IPS-NIHi7 (cell line): ENCODE measurements around the gene SSB.
"Not testable (repeated sequence)": the region's sequence is repeated elsewhere in the genome, so short reads cannot be mapped to it uniquely, and the experiment has no call there.

Source experiments
- DNase-seq: peaks from one replicate; pipeline ENCODE4 v3.0.0; 2012; ENCODE audit warnings: mixed read lengths; ENCODE audit errors: extremely low spot score

SSB gene

DNA sequence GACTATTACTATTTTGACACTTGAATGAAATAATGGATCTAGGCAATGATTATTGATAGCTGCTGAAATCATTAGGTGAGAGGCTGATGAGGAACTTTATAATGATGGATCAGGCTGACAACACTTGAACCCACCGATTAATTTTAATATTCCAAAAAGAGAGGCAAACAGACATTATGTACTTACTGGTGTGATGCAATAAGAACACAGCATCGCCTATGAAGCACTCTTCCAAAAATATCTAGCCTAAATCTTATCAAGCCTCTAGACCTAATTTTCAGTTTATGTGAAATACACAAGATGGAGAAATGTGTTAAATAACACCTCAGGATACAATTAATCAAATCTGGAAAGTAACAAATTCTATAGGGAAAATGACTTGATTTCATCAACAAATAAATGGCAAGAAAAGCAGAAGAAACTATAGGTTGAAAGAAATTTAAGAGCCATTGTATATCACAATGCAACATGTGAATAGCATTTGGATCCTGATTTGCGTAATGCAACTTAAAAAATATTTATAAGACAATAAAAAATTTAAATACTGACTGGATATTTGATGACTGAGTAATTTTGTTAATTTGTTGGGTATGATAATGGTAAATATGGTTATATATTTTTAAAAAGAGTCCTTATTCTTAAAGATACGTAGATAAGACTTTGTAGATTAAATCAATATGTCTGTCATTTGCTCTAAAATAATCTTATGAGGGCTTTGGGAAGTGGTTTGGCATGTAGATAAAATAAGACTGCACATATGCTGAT is 17.2 kb upstream of the SSB start:
- no peak for DNase-seq

DNA sequence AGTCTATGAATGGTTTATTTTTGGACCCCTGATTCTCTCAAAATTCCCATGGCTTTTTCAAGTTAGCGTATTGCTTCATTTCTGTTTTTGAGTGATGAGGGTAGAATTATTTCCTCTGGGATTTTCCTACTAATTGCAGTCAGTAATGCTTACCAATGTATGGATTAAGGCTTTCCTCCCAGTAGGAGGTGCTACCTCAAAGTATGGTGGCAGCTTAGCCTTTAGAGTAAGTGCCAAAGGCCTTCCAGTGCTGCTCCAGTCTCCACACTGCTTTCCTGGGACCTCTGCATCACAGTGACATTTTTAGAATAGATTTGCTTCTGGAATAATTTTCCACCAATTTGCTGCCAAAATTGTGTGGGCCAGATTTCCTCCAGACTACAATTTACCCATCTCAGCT is 16.2 kb upstream of the SSB start:
- DNase-seq: no peak

DNA sequence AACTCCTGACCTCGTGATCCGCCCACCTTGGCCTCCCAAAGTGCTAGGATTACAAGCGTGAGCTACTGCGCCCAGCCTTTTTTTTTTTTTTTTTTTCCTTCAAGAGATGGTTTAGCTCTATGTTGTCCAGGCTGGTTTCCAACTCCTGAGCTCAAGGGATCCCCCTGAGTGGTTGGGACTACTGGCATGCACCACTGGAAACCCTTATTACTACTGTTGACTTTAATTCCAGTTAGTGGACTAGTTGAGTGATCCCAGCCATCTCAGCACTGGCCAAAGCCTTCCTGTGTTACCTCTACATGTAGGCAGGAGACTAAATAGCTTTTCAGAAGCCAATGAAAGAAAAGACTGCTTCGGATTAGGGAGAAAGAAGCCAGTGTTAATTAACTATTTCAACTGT is 8.1 kb upstream of the SSB start:
- DNase-seq: no peak

DNA sequence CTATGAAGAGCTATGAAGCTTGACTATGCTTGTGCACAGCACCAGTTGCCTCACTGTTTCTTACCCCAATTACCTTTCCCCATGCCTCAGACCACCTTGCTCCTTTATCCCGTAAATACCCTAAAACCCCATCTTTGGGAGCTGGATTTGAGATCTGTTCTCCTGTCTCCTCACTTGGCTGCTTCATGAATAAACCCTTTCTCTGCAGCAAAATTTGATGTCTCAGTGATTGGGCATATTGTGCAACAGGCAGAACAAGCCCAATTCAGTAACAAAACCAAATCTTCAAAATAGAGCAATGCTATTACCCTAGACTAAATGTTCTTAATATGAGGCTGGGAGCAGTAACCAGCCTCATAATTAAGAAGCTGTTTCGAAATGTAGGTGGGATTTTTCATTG is 3.5 kb upstream of the SSB start:
- DNase-seq: no peak

DNA sequence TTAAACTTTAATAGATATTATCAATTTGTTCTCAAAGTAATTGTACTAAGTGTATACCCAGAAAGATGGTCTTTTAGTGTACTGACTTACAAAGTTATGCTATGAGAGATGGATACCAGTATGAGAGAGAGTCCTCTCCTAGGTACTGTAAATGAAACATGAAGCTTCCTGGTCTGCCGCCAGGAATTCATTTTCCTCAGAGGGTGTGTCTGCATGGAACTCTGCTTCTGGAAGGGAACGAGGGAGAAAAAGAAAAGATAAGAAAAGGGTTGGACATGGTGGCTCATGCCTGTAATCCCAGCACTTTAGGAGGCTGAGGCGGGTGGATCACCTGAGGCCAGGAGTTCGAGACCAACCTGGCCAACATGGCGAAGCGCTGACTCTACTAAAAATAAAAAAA is 2.2 kb upstream of the SSB start:
- DNase-seq: no peak

DNA sequence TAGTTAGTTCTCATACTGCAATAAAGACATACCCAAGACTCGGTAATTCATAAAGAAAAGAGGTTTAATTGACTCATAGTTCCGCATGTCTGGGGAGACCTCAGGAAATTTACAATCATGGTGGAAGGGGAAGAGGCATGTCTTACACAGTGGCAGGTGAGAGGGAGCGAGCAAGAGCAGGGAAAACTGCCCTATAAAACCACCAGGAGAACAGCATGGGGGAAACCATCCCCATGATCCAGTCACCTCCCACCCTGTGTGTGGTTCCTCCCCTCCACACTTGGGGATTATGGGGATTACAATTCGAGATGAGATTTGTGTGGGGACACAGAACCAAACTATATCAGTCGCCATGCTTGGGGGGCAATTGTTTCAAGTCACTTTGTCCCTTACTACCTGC is 1.1 kb upstream of the SSB start:
- DNase-seq: no peak

DNA sequence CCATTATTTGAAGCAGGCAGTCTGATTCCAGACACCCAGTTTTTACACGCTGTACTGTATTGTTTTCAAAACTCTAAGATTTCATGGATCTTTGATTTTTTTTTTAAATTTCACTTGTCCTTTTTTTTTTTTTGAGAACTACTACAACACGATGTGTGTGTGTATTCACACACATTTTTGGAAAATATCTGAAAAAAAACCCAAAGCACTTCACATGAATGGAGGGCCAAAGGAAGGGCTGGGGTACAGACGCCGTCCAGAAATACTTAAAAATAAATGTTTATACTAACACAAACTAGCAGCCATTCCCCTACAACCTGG is 314 bp upstream of the SSB start:
- no peak for DNase-seq

DNA sequence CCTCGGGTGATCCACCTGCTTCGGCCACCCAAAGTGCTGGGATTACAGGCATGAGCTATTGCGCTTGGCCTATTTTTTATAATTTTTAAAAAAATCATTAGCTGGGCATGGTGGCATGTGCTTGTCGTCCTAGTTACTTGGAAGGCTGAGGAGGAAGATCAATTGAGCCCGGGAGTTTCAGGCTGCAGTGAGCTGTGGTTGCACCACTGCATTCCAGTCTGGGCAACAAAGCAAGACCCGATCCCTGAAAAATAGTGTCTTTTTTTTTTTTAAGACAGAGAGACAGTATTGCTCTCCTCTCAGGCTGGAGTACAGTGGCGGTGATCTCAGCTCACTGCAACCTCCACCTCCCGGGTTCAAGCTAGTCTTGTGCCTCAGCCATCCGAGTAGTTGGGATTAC is 4.8 kb downstream of the SSB start:
- DNase-seq: no peak

DNA sequence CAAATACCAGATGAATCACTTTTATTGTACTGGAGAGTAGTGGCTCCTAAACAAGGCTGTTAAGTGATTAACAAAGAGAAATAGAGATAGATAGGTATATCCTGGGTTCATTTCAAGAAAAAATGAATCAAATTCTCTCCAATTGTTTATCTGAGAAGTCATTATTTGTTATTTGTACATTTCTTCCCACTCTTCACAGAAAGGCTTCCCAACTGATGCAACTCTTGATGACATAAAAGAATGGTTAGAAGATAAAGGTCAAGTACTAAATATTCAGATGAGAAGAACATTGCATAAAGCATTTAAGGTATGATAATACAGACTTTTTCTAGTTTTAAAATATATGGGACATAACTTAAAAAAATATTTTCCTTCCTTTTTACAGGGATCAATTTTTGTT is 7.9 kb downstream of the SSB start:
- DNase-seq: no peak

DNA sequence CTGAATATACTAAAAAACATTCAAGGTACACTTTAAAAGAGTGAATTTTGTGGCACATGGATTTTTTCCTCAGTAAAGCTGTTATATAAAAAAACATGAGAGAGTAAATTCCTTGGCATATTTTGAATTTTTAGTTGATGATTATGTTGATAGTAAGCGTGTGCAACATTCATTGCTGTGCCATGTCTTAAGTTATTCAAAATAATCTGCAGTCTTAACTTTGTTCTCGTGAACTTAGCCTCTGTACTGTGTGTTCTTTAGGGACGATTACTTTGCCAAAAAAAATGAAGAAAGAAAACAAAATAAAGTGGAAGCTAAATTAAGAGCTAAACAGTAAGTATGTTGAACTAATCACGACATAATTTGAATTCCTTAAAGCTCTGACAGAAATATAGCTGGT is 9.6 kb downstream of the SSB start:
- no peak for DNase-seq

DNA sequence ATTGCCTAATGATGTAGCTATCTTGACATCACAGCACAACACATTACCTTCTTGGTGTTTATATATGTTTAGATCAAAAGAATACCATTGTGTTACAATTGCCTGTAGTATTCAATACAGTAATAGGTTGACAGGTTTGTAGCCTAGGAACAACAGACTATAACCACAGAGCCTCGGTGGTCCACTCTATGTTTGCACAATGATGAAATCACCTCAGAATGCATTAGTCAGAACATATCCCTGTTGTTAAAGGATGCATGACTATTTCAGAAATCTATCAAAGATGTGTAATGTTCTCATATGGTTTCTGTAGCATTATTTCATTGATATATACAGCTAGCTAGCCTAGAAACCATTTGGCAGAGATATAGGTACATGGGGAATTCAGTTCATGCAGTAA is 17.2 kb downstream of the SSB start:
- no peak for DNase-seq

DNA sequence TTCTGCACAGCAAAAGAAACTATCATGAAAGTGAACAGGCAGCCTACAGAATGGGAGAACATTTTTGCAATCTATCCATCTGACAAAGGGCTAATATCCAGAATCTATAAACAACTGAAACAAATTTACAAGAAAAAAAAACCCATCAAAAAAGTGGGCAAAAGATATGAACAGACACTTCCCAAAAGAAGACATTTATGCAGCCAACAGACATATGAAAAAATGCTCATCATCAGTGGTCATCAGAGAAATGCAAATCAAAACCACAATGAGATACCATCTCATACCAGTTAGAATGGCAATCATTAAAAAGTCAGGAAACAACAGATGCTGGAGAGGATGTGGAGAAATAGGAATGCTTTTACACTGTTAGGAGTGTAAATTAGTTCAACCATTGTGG is 18.3 kb downstream of the SSB start:
- not testable (repeated sequence) for DNase-seq

DNA sequence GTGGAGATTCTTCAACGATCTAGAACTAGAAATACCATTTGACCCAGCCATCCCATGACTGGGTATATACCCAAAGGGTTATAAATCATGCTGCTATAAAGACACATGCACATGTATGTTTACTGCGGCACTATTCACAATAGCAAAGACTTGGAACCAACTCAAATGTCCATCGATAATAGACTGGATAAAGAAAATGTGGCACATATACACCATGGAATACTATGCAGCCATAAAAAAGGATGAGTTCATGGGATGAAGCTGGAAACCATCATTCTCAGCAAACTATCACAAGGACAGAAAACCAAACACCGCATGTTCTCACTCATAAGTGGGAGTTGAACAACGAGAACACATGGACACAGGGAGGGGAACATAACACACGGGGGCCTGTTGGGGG is 18.7 kb downstream of the SSB start:
- not testable (repeated sequence) for DNase-seq

DNA sequence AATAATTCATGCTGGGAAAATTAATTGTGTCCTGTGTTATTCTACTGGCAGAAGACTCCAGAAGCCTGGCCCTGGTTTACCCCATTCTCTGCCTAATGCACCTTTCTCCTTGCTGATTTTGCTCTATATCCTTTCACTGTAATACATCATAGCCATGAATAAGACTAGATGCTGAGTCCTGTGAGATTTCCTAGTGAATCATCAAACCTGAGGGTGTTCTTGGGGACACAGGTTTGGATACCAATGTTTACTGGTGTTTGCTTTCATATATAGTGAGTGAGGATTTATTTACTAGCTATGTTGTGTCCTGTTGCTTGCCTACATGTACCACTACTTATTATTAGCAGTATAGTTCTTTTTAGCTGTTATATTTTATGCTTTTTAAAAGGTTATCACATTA is 19.6 kb downstream of the SSB start:
- no peak for DNase-seq

DNA sequence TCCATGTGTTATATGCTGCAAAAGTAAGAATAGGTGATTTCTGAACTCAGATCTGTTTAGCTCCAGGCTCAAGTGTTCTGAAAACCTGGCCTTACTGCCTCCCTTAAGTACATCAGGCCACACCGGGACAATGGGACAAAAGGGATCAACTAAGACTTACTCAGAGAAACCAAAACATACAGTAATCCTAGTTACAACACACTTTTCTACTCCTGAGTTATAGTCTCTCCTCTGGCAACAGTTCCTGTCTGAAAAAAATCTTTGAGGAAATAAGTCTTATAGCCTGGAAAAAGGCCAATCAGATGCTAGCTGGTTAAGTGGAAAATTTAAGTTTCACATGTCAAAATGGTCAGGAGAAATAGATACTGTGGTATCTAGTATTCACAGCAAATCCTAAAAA is 20.4 kb downstream of the SSB start:
- no peak for DNase-seq

DNA sequence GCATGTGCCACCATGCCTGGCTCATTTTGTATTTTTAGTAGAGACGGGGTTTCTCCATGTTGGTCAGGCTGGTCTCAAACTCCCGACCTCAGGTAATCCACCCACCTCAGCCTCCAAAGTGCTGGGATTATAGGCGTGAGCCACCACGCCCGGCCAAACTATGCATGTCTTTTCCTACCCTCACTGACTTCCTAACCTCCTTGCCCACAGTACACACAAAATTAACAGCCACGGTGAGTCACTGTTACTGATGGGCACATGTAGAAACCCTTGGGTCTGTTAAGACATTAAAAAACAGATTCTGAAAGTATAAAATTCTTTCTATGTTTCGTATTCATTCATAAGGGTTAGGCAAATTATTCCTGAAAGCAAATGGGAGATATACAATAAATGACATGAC is 21.4 kb downstream of the SSB start:
- not testable (repeated sequence) for DNase-seq

DNA sequence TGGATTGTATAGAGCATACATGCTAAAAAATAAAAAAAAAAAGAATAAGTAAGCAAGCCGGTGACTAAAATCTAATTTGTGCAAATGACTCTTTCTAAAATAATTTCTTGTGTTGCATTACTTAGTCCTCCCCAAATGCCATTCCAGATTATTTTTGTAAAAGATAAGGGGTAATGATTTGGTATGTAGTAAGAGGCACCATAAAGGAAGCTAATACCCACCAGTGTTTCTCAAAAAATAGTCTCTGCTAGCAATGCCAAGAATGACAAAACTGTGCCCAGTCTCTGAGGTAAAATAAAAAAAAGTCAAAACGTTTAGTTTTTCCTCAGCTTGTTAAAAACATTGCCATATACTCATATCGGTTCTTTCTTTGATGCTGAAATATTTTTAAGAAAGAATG is 23.4 kb downstream of the SSB start:
- no peak for DNase-seq

DNA sequence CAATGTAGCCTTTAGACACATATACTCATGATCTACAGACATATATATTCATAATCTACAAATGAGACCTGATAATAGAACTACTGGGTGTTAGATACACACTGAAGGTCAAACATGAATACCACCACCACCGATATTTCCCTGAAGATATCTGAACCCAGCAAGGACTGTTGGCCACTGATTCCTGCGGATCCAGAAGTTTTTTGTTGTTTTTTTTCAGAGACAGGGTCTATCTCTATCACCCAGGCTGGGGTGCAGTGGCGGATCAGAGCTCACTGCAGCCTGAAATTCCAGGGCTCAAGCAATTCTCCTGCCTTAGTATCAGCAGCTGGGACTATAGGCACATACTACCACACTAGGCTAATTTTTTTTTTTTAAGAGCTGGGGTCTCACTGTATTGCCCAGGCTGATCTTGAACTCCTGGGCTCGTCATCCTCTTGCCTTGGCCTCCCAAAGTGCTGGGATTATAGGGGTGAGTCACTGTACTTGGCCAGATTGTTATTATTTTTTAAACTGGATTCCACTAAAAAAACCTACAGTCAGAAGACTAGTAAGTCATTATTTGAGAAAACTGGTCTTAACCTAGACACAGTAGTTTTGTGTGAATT is 24.2 kb downstream of the SSB start:
- DNase-seq: no peak

DNA sequence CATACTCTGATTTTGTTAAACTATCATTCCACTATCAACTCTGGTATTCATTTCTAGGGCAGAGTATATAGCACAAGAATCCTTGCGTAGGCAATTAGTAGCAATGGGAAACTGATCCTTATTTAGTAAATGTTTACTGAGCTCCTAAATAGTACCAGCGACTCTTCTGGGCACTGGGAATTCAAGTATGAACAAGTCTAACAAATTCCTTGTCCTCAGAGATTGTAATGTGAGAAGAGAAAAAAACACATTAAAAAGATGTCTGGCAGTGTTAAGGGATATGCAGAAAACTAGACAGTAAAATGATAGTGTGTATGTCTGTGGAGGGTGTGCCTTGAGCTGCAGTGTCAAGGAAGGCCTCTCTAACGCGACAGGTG is 25.3 kb downstream of the SSB start:
- no peak for DNase-seq

DNA sequence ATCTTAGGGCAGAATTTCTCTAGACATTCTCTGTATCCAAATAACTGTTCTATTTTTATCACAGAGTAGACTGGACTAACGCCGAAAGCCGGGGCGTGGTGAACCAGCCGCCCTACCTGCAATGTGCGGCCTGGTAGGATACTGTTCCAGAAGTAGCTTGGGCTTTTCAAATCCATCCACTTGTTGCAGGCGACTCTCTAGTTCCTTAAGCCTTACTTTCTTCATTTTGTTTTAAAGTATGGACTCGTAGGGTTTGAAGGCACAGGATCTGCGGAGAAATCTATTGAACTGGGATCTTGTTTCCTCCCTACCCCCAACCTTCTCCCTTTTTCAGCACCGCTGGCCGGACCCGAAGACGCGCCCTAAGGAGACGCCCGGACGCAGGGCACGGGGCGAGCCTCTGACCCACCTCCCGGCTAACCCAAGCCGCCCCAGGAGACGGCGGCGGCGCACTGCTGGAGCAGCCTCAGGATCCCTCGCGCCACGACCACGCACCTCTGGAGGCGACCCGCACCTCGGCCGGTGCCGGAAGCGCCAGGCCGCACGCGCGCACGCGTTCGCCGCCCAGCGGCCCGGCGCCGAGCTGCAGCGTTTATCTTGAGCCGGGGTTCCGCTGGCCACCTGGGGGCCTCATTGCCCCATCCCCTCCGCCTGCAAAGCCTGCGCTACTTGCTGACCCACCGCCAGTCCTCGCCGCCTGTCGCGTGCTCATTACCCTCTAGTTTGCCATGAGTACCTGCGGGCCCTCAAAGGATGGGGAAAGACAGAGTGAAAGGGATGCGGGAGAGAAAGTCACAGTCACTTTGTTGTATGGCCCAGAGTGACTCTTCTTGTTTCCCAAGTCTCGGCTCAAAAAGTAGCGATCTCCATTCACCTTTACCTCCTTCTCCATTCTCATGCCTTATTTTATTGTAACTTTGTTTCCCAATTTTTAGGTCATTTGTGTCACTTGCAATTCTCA is 26.0 kb downstream of the SSB start, which contains the start of gene METTL5:
Gene METTL5 (minus strand): TSS at position 533 of the 961 bp plus-strand sequence. CDS start 308 bp downstream, at position 225.
- peak; percentile 90 for DNase-seq

DNA sequence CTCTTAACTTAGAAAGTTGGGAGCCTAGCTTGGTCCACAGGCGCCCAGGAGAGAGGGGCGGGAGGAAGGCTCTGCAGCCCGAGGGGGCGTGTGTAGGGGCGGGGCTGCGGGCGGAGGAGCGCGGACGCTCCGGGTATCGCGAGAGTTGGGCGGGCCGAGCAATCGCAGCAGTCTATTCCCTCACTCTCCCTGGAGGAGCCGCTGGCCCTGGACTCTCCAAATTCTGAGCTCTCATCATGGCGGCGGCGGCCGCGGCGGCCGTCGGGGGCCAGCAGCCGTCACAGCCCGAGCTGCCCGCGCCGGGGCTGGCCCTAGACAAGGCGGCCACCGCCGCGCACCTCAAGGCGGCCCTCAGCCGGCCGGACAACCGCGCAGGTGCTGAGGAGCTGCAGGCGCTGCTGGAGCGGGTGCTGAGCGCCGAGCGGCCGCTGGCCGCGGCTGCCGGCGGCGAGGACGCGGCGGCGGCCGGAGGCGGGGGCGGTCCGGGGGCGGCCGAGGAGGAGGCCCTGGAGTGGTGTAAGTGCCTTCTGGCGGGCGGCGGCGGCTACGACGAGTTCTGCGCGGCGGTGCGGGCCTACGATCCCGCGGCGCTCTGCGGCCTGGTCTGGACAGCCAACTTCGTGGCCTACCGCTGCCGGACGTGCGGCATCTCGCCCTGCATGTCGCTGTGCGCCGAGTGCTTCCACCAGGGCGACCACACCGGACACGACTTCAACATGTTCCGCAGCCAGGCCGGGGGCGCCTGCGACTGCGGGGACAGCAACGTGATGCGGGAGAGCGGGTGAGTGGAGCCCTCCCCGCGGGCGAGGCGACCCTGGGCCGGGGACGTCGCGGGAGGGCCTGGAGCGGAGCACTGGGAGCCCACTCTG is 28.8 kb downstream of the SSB start, which contains the start of gene UBR3:
Gene UBR3 (plus strand): TSS at position 183 of the 869 bp plus-strand sequence. CDS start 54 bp downstream, at position 237.
- DNase-seq: peak; percentile 98
